SHP77 (cell line): Measurements from ENCODE around the gene RPLP2.

Experiments used
- DNase-seq, 2 experiments: peaks; one replicate each; lab custom pipeline; 2025; lab: John Stamatoyannopoulos, UW

The RPLP2 gene

DNA sequence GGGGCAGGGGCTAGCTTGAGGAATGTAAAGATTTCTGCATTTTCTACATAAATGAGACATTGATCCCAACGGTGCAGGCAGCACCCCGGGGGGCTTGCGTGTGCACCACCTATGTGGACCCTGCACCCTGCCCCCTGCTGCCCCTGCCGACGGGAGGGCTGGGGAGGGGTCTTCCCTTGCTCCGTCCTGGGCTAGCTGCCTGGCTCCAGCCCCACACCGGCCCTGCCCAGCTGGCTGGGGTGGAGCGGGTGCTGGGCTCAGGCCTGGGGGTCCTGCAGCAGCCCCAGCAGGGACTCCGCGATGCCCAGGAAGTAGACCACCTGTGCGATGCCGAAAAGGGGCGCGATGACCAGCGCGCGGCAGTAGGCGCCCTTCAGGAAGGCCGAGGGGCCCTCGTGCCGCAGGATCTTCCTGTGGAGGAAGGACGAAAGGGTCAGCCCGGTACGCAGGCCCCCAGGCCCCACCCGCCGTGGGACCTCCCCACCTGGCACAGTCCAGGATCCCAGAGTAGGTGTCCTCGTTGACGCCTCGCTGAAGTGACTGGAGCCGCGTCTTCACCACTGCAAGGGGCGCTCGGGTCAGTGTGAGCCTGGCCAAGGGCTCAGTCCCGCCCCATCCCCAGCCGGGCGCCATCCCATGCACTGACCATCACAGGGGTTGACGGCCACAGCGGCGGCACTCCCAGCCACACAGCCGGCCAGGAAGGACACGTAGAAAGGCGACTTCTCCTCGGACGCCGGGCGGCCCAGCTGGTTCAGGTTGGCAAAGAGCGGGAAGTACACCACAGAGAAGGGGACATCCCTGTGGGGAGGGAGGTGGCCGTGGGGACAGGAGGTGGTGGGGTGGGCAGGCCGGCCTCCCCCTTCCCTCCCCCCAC, 17.9 kb upstream of the RPLP2 start:
- DNase-seq, result no peak

DNA sequence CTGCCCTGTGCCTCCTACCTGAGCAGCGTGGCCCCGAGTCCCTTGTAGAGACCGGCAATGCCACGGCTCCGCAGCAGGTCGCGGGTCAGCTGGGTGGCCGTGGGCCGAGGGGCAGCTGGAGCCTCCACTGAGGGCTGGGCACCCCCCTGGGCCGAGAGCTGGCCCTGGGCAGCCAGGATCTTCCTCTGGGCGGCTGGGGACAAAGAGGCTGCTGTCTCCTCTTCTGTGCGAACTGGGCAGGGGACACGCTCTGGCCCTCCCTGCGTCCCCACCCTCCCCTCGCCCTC, 17.3 kb upstream of the RPLP2 start:
- no peak for DNase-seq

DNA sequence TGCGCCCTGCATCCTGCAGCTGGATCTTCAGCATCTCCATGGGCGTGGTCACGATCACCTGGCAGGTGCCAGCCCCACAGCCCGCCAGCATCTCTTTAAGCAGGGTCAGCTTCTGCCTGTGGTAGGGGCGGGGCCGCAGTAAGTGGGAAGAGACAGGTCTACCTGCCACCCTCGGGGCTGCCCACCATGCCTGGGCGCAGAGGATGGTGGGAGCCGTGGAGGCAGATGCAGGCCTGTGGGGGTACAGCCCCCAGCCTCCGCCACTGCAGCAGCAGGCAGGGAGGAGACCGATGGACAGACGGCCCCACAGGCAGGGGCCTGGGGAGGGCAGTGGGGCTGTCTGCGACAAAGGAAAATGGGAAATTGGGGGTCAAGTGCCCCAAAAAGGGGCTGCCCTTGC, 16.9 kb upstream of the RPLP2 start:
- no peak for DNase-seq

DNA sequence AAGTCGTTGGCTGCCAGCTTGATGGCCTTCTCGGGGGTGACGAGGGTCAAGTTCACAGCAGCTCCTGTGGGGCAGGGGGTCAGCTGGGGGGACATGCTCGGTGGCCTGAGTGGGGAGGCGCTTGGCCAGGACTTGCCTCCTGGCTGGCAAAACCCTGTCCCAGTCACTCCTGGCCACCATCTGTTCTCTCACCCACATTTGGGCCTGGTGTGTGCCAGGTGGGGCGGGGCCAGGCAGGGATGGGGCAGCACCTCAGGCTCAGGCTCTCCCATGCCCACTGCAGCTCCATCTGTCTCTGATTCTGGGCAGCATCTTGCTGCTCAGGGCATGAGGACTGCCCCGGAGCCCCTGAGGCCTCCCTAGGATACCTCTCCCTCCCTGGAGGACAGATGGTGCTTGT, 16.2 kb upstream of the RPLP2 start:
- no peak for DNase-seq

DNA sequence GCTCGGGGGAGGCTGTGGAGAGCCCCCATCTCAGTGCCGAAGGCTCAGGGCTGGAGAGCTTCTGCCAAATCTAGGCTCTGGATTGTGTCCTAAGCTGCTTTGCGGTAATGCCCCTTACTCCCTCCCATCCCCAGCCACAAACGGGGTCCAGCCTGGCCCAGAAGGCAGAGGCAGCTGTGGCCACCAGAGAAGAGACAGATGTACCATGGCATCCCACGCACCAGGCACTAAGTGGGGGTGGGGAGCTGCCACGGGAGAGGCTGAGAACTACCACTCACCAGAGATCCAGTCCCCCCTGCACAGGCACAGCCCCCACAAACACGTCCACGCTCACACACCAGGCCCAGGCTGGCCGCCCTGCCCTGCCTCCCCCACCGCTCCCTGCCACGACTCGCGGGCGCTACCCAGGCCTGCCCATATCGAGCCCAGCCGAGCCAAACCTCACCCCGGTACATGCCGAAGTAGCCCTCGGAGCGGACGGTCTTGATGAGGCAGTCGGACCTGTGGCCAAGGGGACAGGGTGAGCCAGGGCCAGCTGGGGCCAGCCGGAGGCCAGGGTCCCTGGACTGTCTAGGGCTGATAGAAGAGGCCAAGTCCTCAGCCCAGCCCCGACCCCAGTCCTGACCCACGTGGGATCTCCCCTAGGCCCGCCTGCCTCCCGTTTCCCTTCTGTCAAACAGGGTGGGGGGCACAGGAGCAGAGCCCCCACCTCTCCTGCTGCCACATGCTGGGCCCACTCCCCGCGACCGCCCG, 15.6 kb upstream of the RPLP2 start:
- no peak for DNase-seq

DNA sequence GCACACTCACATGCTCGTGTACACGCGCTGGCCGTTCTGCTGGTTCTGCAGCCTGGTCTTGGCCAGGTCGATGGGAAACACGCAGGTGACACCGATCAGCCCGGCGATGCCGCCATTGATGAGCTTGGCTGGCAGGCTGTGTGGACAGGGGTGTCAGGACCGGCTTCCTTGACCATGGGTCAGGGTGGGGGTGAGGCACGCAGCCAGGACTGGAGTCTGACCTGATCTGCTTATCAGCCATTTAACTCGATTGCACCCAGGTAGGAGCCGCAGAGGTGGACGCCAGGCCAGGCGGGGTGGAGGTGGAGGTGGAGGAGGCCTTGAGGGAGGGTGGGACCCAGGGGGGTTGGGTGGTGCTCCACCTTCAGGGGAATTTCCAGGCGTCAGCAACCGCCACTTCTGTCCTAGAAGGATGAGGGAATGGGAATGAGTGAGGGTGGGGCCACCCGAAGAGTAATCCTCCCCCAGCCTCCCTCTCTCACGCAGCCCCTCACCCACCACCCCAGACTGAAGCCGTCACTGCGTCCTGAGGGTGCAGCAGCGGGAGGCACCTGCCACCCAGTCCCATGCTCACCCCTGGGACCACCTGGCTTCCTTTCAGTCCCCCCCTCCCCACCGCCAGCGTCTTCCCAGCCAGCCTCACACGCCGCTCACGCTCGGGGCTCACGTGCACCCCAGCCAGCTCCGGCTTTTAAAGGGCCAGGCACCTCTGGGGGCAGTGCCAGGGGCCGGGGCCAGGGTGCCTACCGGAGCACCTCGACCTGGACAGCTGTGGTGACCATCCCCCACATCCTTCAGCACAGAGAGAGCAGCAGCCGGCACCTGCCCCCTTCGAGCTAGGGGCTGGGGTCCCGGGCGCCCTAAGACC, 14.8 kb upstream of the RPLP2 start:
- DNase-seq, result no peak

DNA sequence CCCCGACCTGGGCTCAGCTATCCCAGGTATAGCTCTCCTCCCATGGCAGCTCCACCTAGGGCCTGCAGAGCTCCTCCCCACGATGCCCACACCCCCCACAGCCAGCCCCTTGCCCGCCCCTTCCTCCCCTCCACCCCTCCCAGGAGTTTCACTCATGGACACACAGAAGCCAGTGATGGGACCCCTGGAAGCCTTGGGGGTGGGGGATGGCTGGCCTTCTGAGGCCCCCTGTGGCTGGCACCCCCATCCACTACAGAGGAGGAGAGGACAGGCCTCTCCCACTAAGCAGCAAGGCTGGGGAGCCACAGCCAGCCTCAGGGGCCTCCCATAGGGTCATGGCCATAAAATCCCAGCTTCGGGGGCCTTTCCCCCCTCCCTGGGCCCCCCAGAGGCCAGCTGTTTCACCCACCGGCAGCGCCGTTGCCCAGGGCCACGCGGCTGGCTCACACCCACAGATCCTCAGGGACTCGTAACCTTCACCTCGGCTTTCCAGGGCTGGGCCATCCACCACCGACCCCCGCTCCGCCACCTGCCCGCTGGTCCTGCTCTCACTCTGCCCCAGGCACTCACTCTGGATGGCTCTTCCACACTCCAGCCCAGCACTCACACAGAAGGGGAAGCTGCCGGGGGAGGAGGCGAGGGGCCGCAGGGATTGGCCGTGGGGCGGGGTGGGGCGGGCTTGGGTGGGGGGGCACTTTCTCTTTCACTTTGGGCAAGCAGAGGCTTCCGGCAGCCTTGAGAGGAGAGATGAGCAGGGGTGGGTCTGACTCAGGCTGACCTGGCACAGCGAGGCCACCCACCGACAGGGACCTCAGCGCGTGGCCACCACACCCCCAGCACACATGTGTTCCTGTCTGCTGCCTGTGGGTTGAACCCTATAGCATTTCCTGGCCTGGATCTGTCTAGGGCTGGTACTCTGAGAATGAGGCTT, 13.9 kb upstream of the RPLP2 start:
- peak in 1 of 2 experiments; percentile 22 for DNase-seq

DNA sequence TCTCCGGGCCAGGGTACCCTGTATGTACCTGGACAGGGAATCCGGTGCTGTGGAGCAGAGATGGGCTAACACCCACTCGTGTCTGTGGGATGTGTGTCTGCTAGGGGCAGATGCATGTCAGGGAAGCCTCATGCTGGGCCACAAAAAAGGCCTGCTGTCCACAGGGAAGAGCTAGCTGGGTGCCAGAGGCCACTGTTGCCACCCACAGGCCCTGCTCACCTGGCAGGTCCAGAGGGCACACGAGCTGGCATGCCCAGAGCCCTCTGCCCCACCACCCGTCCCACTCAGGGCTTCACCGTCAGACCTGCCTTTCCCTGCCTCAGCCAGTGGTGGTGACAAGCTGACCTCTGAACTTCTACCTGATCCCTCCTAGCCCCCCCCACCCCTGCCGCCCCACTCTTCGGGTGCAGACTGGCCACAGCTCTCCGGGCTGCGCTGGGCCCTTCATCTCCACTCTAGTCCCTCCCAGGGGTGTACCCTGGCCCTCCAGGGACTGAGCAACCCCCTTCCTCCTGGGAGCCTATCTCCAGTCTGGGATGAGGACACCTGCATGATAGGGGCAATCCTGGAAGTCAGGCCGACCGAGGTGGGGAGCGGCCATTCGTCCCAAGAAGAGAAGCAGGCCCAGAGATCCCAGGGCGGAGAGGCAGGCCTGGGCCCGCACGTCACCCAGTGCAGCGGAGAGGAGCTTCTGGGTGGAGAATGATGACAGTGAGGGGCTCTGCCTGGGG, 13.0 kb upstream of the RPLP2 start:
- no peak for DNase-seq

DNA sequence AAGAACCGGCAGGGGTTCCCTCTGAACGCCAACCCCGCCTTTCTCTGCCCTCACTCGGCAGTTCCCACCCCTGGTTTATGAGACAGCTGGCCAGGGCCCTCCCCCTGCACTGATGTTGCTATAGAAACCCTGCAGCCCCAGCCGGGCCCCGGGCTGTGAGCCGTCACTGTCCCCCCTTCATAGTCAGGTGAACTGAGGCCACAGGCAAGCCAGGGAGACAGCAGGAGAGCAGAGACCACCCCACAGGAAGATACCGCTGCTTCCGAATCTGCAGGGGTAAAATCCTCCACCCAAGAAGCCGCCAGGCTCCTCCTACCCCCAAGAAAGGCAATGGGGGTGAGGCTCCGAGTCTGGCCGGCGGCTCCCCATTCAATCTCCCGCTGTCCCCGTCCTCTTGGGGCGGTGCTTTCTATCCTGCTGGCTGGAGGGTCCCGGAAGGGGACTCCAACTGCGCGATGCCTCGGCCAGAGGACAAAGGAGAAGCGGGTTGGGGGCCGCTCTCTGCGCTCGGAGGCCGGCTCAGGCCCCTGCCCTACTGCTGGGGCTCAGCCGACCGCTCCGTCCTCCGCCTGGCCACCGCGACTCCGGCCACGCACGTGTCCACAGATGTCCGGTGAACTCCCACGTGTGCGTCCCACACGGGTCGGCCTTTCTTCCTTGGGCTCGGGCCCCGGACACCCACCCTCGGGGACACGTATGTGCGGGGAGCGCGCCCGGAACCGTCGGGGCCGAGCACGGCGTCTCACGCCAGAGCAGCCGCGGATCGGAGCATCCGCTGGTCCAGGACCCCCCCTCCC, 12.3 kb upstream of the RPLP2 start:
- peak in 1 of 2 experiments; percentile 38 for DNase-seq

DNA sequence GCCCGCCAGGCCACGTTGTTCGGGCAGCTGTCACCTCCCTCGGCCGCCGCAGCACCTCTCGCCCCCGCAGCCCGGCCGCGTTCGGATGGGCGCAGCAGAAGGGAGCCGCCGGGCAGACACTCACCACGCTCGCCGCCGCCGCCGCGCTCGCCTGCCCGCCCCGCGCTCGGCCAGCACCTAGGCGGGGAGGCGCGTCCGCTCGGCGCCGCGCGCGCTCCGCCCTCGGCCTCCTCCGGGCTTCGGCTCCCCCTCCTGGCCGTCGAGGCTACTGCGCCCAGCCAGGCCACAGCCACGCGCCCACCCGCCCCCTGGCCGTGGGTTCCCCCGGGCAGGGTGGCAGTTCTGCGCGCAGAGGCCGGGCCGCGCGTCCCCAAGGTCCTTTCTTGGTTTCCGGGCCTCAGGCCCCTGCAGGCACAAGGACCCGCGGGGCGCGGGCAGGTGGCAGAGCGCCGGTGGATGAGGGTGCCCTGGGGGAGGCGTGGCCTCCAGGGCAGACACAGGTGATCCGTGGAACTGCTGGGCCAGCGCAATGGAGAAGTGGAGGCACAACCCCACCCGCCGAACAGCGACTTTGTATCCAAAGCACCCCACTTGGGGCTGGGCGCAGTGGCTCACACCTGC, 11.6 kb upstream of the RPLP2 start, which contains the start of gene SLC25A22:
SLC25A22 (minus strand) TSS at position 189 of the 621 bp plus-strand sequence. CDS start 3,275 bp downstream, outside the sequence.
- DNase-seq, result peak; percentile 45 to 46

DNA sequence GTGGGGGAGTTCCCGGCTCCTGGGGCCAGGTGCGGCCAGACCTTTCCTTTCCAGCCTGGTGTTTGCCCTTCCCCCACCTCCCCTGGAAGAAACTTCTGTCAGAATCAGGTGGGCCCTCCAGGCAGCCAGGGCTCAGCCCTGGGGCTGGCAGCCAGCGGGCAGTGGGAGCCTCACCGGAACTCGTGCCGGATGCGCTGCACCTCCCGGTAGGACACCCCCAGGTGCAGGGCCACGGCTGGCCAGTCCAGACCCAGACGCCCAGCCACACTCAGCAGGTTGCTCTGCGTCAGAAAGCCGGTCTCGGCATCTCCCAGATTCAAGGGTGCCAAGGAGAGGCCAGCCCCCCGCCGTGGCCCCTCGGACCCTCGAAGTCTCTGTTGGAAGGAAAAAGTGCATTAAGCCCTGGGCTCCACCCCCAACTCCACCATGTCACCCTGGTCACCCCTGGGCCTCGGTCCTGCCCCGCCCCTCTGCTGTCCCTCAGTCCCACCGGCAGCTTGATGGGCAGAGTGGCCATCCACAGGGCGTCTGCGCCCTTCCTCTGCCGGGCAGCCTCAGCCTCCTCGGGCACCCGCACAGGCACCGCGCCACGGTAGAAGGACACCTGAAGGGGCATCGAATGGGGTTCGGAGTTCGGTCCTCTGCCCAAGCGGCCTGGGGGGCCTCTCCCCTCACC, 10.0 kb upstream of the RPLP2 start:
- no peak for DNase-seq

DNA sequence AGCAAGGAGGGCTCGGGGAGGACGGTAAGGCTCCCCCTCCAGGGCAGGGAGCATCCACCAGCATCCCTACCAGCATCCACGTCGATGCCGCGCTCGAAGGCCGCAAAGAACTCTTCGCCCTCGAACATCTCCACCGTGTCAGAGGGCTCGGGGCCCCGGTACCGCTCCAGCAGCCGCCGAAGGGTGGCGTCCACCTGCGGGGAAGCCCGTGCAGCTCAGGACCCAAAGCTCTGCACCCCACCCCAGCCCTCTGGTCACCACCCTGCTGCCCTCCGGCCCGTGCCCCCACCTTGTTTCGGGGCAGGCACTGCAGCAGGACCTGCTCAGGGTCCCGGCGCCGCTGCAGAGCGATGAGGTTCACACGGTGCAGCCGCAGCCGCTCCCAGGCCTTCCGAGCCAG, 9.3 kb upstream of the RPLP2 start:
- DNase-seq, result no peak

DNA sequence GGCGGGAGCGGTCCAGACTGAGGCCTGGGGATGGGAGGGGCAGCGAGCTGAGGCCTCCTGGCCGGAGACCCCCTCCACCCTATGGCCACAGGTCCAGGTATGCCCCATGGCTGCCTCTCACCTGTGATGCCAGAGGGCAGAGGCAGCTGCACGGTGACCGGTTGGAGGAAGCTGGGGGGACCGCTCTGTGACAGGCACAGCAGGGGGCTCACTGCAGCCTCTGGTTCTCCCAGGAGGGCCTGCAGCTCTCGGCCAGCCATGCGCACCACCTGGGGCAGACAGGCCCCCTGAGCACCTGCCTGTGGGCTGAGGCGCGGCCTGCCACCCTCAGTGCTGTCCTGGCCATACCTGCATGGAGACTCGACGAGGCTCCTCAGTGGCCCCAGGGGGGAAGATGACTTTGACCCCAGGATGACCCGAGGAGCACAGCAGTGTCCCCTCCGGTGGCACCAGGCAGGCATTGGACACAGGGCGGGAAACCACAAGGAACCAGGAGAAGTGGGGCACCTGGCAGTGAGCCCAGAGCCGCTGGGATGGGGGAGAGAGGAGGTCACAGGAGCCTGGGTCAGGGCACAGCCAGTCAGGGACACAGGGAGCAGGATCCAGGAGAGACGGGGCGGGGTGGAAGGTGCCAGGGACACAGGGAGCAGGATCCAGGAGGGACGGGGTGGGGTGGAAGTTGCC, 8.5 kb upstream of the RPLP2 start:
- no peak for DNase-seq

DNA sequence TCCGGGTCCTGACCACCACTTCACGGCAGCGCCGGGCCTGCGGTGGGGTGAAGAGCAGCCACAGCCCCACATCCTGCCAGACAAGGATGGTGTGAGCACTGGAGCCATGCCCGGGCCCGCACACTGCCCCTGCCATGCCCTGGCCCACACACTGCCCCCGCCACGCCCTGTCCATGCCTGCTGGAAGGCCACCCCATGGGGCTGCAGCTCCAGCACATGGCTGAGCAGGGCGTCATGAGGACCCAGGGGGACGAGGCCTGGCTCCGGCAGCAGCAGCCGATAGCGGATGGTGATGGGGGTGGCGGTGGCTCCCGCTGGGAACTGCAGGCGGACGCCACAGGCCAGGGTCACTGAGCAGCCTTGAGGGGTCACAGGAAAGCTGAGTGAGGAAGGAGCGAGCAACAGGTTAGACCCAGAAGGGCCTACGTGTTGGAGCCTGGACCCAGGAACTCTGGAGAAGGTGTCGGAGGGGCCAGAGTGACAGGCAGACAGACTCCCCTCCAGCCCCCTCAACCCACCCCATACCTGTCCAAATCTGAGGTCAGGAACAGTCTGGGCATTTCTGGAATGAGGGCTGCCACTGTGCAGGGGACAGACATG, 7.6 kb upstream of the RPLP2 start:
- no peak for DNase-seq

DNA sequence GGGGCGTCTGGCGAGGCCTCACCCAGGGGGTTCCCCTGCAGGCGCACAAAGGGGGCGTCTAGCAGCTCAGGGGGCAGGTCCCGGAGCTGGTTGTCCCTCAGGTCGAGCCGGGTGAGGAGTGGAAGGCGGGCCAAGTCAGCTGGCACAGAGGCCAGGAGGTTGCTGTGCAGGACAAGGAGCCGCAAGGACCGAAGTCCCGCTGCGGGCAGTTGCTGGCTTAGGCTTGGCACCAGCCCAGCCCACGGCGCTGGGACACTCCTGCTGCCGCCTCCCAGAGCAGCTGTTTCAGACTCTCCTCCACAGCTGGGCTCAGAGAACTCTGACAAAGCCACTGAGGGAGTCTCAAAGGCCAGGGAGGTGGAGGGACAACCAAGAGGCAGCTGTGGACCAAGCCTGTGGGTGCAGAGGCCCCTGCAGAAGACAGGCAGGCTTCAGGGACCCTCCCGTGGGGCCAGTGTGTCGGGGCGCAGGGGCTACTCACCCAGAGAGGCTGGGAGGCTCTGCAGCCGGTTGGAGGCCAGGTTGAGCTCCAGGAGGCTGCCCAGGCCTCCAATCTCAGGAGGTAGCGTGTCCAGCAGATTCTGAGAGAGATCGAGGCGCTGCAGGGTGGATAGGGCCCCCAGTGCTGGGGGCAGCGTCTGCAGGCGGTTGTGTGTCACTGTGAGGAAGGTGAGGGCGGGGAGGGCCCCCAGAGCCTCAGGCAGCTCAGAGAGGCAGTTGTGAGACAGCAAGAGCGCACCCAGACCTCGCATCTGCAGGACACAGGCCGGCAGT, 6.9 kb upstream of the RPLP2 start:
- DNase-seq, result no peak

DNA sequence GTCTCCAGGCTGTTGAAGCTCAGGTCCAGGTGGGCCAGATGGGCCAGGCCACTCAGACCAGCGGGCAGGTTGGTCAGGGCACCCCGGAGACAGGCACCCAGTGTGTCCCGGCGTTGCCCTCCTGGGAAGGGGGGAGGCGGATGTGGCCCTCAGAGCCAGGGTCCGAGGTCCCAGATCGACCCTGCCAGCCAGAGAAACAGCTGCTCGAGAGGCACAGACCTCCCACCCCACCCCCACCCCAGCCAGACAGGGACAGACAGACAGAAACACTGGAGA, 6.4 kb upstream of the RPLP2 start:
- DNase-seq, result no peak
